Myocyte (in vitro differentiated cells): ENCODE data around the gene CXCR6. TPM values are rescaled to one million over a fixed set of nuclear protein-coding genes. Genes with fewer than 3 reads are reported as not detected.

Experiments
- DNase-seq: peaks from one replicate; pipeline ENCODE4 v3.0.0-alpha.2; 2012; ENCODE audit warnings: low read depth
- total RNA-seq: library from RNA; depleted of rRNA; stranded (reverse); fragments of >200 nt; gene quantifications from 2 replicates; pipeline ENCODE4 v1.2.3, GENCODE V29; 2014

CXCR6 gene
- total RNA-seq, 1 donor from 2014 or later = not detected

DNA sequence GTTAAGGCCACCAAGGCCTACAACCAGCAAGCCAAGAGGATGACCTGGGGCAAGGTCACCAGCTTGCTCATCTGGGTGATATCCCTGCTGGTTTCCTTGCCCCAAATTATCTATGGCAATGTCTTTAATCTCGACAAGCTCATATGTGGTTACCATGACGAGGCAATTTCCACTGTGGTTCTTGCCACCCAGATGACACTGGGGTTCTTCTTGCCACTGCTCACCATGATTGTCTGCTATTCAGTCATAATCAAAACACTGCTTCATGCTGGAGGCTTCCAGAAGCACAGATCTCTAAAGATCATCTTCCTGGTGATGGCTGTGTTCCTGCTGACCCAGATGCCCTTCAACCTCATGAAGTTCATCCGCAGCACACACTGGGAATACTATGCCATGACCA is 3.6 kb downstream of the CXCR6 start:
- DNase-seq = no peak

DNA sequence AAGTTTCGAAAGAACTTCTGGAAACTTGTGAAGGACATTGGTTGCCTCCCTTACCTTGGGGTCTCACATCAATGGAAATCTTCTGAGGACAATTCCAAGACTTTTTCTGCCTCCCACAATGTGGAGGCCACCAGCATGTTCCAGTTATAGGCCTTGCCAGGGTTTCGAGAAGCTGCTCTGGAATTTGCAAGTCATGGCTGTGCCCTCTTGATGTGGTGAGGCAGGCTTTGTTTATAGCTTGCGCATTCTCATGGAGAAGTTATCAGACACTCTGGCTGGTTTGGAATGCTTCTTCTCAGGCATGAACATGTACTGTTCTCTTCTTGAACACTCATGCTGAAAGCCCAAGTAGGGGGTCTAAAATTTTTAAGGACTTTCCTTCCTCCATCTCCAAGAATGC is 4.1 kb downstream of the CXCR6 start:
- DNase-seq = peak; percentile 61

DNA sequence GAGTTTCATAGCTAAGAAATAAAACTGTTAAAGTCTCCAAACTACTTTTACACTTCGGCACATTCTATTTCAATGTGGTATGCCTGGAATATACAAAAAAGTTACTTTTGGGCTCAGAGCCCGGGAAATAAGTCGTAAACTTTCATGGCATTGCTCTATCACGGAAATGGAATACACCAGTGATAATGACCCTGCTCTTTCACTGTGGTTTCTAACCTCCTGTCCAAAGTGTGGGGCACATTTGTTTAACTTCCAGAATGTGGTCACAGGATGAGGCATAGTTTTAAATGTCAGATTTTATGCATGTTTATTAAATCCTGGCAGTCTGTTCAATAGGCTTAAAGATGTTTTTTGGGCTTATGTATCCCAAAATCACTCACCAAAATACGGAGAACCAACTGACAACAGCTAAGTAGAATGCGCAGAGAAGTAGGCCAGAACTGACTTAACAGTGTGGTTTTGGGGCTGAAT is 5.1 kb downstream of the CXCR6 start:
- DNase-seq = peak; percentile 66

DNA sequence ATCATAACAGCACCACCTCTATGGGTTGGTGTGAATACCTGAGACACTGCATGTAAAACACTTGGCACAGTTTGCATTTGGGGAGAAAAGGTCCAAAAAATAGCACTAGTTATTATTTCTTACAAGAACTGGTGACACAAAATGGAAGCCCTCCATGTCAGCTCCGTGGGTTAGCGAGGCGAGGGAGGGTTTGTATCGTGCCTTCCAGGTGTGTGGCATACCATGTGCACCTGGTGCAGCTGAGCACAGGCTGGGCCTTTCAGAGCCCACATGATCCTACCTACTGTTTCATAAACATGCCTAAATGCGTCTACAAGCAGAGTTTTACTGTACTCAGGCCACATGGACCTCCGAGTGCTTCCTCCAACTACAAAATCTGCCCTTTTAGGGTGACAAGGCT is 5.6 kb downstream of the CXCR6 start:
- DNase-seq = no peak

DNA sequence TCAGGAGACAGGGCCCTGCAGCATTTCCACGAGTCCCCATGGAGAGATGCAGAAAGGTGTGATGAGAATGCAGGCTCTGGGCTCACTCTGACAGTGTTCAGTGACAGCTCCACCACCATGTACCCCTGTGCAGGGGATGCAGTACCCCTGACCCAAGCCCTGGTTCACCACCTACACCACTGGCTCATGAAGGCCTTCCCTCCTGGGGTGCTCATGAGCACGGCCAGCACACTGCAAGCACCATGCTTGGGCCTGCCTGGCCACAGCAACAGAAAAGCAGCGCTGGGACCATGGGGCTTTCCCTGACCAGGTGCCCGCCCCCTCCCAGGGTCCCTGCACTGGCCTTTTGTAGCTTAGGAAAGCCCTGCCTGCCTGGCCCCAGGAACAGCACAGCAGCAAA is 6.2 kb downstream of the CXCR6 start:
- no peak for DNase-seq

DNA sequence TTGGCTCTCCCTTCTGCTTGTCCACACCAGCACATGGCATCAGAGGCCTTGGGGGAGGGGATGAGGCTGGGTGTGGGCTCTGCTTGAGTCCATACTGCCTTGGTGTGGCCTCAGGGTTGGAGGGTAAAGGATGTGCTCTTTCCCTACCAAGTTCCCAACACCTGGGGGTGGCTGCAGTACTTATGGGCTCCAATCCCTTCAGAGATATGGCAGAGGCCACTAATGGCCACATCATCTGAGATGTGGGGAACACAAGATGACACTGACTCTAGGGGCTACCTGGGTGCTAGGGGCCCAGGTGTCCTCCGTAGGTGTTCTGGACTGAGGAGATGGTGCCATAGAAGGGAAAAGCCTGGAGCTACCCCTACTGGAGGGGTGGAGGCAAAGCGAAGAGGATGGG is 6.9 kb downstream of the CXCR6 start:
- no peak for DNase-seq

DNA sequence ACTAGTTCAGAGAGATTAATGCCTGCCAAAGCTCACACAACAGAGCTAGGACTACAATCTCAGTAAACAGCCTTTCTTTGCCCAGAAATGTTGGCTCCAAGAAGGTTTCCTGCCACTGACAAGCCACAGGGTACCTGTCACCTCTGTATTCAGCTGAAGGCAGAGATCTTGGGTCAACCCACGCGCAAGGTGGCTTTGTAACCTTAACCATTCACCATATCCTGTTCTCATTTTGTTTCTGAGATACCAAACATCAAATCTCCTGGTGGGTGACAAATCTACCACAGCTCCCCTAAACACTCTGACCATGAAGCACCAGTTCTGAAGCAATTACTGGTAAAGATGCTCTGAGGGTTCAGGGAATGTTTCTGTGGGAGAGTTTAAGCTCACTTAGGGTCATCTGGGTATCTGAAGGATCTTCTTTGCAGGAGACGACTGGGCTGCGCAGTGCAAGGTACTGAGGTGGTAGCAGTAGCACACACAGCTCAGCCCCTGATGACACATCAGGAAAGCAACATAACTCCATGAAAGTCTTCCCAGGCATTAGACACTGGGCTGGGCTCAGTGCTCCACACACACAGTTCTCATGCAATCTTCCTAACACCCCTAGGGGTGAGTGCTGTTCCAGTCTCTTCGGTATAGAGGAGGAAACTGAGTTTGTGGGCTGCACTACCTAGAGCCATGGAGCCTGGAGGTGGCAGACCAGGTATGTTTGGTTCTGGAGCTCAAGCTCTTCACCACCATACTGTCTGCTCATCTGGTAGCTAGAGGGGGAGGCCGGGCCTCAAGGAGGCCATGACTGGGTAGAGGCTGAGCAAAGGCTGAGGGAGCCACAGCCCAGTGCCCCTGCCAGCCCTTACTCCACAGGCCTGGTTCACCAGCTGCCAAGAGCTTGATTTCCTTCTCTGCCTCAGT is 7.7 kb downstream of the CXCR6 start:
- no peak for DNase-seq

DNA sequence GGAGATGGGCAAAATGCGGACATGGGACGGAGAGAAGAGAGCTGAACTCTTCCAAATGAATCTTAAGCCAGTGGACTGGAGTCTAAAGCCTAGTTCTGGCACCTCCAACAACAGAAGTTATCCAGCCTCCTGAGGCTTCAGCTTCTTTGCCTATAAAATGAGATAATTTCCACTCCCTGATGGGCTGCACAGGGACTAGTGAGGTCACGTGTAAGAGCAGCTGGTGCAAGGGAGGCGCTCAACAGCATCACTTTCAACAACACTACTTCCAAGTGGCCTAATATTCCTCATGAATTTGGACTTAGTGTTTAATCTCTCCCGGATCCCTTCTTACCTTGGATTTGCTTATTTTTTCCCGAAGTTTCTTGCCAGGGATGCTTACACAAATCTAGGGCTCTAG is 8.7 kb downstream of the CXCR6 start:
- no peak for DNase-seq

DNA sequence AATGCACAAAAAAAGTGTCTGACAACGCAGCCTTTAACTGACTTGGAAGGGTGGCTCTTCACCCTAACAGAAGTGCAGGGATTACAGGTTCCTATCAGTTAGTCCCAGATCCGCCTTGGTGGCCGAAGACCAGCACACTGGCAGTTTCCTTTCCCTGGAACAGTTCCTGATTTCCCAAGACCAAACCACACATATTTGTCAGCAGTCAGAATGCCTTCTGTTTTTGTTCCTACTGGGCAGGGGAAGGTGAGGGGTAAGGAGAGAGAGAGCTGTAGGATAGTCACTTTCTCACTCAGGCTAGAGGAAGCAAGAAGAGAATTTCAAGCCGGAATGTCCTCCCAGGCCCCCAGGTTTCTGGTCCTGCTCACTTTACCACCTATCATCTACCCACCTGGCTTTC is 9.2 kb downstream of the CXCR6 start:
- no peak for DNase-seq

DNA sequence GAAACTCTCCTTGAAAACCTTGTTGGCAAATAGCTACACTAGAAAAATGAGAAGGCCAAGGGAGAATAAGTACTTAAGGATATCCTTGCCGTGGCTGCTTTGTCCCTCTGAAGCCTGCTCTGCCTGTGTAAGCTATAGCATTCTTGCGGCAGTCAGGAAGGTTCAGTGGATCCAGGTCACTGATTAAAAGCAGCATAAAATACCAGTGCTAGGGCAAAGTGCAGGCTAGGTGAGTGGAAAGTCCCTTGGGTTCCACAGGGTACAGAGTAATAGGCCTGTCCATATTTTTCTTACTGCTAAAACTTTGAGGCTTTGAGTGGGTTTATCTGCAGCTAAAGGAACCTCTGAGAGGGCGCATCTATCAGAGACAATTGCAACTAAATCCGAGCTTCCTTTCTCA is 10.3 kb downstream of the CXCR6 start:
- DNase-seq = no peak

DNA sequence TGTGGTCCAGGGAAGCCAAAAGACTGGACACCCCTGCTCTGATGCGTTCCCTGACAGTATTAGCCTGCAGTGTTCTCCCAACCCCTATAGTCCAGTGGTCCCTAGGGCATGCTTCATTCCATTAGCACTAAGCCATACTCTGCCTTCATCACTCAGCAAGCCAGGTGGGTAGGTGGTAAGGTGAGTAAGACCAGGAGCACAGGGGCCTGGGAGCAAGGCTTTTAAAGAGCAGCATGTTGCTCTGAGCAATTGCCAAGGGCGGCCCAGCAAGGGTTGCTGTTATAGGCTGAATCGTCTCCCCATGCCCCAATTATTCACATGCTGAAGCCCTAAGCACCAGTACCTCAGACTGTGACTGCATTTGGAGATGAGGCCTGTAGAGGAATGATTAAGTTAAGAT is 11.0 kb downstream of the CXCR6 start:
- DNase-seq = no peak

DNA sequence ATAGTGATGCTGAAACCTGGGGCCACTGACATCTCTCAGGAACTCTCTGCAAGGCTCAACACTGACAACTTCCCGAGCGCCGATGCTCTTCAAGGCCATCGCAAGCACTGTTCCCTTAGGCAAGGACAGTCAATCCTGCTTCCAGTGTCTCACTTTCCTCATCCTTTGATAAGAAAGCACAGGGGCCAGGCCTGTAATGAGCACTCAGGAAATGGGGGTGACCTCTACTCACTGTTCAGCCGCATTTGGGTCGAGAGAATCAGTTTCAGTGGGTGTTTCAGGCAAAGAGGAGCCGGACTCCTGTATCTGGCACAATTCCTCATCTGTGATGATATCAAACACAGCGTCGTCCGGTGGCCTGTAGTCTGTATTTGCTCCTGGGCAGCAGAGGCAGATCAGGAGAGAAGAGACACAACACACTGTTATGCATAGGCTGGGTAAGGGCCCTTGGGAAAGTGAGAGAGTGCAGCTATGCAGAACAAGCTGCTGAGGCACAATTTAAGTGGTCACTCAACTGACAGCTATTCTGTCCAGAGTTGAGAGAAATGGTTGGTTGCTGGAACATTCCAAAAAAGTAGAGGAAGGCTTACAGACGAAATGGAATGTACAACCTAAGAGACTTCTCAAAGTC is 11.9 kb downstream of the CXCR6 start:
- no peak for DNase-seq

DNA sequence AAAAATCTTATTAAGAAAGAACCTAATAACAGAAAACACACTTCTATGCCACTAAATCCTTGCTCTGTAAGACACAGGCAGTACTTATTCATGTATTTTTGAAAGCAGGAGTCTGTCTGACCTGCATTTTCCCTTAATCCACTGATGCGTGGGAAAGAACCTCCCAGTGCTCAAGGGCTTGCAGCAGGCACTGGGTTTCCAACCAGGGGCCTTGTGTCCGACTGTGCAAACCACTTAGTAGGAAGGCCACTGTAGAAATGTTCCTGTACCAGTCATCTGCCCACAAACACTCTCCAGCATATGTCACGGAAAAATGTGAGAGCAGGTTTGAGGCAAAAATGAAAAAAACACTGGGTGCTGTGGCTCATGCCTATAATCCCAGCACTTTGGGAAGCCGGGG is 12.4 kb downstream of the CXCR6 start:
- DNase-seq = no peak

DNA sequence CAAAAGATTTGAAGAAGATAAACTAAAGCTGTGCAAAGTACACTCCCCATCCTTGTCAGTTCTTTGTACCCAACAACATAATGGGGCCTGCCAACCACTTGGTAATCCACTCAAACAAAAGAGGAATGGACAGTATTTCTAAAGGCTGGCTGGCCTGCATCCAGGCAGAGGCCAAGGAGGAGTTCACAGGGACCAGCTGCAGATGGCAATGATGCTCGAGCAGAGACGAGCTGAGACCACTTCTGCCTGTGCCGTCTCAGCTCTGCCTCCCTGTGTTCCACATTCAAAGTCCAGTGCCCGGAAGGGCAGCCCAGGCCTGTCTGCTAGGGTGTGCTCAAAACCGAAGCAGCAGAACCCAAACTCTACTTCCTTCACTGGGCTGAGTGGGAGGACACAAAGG is 14.3 kb downstream of the CXCR6 start:
- no peak for DNase-seq

DNA sequence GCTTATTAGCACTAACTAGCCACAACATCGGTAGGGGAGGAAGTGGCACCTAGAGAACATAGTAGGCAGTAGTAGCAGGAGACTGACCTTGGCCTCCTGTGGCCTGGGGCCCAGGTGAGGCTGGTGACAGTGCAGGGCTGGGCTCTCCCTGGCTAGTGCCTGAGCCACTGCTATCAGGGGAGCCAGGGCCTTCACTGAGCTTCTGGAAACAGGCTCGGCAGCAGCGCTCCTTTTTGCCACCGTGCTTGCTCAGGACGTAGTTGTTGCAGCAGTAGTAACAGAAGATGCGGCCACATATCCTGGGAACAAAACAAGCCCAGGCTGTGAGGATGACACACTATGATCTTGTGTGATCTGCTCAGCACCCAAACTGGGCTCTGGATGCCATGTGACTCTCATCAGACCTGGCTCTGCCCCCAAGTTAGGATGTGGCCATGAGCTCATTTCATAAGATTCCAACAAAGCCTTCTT is 15.1 kb downstream of the CXCR6 start:
- peak; percentile 29 for DNase-seq

DNA sequence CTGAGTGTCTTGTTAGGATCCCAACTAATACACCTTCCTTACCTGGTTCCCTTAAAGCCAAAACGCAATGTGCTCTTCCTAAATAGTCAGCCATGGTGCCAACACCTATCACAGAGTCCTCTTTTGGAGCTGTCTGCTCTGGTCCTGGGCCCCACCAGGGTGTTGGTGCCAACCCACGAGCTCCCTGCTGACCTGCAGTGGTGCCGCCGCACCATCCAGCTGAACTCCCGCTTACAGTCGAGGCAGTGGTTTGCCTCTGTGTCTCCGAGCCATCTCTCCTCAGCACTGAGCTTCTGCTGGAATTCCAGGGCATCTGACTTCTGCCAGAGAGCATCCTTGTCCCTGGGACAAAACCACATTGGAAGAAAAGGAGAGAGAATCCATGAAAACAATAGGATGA is 15.9 kb downstream of the CXCR6 start:
- DNase-seq = no peak

DNA sequence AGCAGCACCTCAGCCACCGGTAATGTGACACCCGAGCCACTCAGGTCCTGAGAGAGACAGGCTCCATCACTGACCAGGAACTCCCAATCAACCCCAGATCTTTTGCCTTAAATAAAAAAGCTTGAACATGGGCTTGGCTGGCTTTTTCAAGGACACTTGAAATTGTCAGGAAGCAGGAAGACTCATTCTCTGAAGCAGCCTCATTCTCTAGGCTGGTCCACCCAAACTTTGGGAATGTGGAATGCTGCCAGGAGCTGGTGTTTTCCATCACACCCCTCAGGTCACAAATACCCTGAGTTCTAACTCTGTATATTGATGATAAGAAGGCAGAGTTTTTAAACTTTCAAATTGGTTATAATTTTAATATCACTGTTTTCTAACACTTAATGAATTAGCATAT is 17.0 kb downstream of the CXCR6 start:
- DNase-seq = no peak

DNA sequence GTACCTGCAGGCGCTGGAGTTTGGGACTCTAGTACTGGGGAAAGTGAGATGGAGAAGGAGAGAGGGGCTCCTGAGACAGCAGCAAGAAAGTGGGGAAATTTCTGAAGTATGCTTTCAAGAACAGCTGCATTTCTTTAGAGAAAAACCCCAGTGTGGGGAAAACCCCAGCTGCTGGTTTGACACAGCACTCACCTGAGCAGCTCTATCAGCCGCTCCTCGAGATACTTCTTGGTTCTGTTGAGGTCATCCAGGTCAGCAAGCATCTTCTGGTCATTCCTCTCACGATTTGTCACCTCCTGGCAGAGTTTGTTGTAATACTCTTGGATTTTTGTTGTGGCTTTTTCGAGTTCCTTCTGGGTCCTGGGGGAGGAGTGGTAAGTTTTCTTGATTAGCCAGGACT is 18.8 kb downstream of the CXCR6 start:
- DNase-seq = no peak

DNA sequence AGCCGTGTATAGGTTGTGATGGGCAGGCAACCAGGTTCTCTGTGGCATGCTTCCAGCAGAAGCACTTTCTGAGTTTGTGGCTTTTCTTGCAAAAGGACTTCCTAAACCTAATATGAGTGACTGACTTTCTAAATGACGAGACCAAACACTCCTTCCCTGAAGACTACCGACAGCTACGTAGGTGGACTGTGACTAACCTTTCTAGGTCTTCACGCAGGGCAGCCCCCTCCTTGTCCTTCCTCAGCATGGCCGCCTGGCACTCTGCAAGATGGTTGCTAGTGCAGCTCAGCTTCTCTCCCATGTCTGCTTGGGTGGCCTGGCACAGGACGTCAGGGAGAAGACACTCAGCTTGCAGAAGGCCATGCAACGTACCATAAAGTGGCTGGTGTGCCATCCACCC is 20.9 kb downstream of the CXCR6 start:
- DNase-seq = no peak

DNA sequence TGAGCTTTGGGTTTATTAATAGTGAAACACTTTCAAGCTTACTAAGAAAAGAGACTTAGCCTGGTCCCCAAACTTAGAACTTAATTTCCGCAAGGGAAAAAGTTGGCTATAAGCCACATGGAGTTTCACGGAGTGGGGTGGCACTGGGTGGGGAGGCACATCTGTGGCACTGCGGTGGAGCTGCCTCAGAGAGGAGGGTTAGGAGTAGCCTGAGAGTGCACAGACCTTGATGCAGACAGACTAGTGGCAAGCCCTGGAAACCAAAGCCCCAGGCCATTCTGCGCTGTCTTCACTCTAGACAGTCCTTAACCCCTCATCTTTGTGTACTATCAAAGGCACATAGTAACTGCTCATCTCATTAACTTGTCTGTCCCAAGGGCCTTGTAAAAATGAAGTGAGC is 22.0 kb downstream of the CXCR6 start:
- DNase-seq = no peak

DNA sequence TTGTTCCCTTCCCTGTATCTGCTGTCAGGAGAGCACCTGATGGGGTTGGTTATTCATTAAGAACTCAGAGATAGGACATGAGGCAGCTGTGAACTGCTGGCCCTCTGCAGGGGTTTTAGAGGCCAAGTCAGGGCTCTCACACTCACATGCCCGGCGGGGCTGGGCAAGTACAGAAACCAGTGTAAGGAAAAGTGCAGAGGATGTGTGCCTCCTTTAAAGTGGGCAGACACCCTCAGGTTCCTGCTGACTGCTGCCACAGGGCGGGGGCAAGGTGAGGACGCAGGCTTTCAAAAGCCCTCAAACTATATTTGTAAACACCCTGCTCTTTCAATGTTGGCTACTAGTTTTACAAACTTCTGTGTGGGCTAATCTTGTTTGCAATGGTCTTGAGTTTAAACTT is 22.4 kb downstream of the CXCR6 start:
- no peak for DNase-seq

DNA sequence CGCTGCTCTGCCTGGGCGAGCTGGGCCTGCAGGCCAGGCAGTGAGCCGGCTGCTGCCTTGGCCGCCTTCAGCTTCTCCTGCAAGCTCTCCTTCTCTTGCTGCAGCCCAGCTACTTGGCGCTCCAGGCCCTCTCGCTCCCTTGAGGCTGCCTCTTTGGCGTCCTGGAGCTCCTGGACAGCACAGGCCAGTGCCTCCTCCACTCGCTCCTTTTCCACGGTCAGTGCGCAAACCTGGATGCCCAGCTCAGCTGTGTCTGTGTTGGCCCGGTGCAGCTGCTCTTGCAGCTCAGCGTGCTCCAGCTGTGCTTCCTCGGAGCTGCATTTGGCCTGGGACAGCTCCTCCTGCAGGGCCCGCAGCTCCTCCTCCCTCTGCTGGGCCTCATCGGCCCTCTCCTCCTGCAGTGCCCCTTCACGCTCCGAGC is 23.1 kb downstream of the CXCR6 start:
- DNase-seq = no peak
